ENCODE data around the gene IRX6. TPM values are rescaled to one million over a fixed set of nuclear protein-coding genes. Genes with fewer than 3 reads are reported as not detected.

IRX6 gene
- total and polyA plus RNA-seq, 2 of the 13 experiments (the other 11 are each of a cell fraction or from before 2014, with no cell fraction given) = not detected

GRCh38 chr16:55324285-55325079, 479 bp downstream of the IRX6 start:
- Histone ChIP-seq H4K20me1 (ENCODE audit: insufficient read depth, low read length) (no peaks in the 10 kb centered on the region), H3K4me3 (replicated peaks in 1 of 3; ENCODE audit: insufficient read depth in 1 of 3, low read depth in 2 of 3, low read length in 3 of 3) (no peak overlapping the region), H3K27me3 (ENCODE audit: control insufficient read depth in 1 of 2, insufficient read depth in 2 of 2, low read length in 2 of 2) (peaks cover 6 to 65% of the 10 kb centered on the region in 2 experiments; a peak in 4 of 5 replicates), H2AFZ (ENCODE audit: low read length) (no peak overlapping the region), H3K36me3 (replicated peaks in 1 of 2; ENCODE audit: control insufficient read depth in 1 of 2, insufficient read depth in 2 of 2, low read length in 2 of 2) (no peaks in the 10 kb centered on the region), H3K27ac (ENCODE audit: extremely low read length, insufficient read depth, low read length) (no peak overlapping the region), H3K79me2 (ENCODE audit: insufficient read depth, low read length) (no peaks in the 10 kb centered on the region), H3K9me3 (ENCODE audit: low read length) (no peaks in the 10 kb centered on the region), H3K9ac (ENCODE audit: insufficient read depth, low read depth, low read length) (no peak overlapping the region), H3K4me1 (ENCODE audit: insufficient read depth, low read length) (no peaks in the 10 kb centered on the region), H3K4me2 (ENCODE audit: low read depth, low read length) (no peak overlapping the region)
- ChIA-PET POLR2A (no interaction called here), CTCF (ENCODE audit: low intra/inter-chr PET ratio, low total read pairs) (no interaction called here)
- in situ Hi-C loops (cut with HindIII; ENCODE audit: extremely low pct_ligation_motif_present, low pct_unique_long_range_greater_than_20kb) (no loop called here), intact Hi-C loops (cut with micrococcal nuclease; ENCODE audit: unreplicated experiment) (no loop called here)
- FAIRE-seq (no peak), DNase-seq (ENCODE audit: low spot score) (no peak), ATAC-seq (no peak; the same call in 2 of the 3 replicates)
- no TSS peak for BruUV-seq (replicated peaks)
- TF ChIP-seq CREB1 (IDR thresholded peaks at IDR 0.05) = peak; percentile 97
- no peak for TF ChIP-seq CREB1 (CRISPR knock-in tag; IDR thresholded peaks at IDR 0.05)
- TF ChIP-seq ATF7 (IDR thresholded peaks at IDR 0.05) = peak; percentile 45
- TF ChIP-seq ATF7 (CRISPR knock-in tag; IDR thresholded peaks at IDR 0.05) = no peak
- no peak for TF ChIP-seq ZNF850 (CRISPR knock-in tag; conservative IDR thresholded peaks at IDR 0.05)
- 42% methylated on average over 62 of the region's 70 CpGs for WGBS (ENCODE audit: low lambda C conversion rate)

- FAIRE-seq = no peak
- Histone ChIP-seq H3K36me3 (replicated peaks in 1 of 2; ENCODE audit: control insufficient read depth in 1 of 2, insufficient read depth in 2 of 2, low read length in 2 of 2) (no peaks in the 10 kb centered on the region), H3K9ac (ENCODE audit: insufficient read depth, low read depth, low read length) (no peak overlapping the region), H3K4me3 (replicated peaks in 1 of 3; ENCODE audit: insufficient read depth in 1 of 3, low read depth in 2 of 3, low read length in 3 of 3) (no peak overlapping the region), H3K9me3 (ENCODE audit: low read length) (no peaks in the 10 kb centered on the region), H2AFZ (ENCODE audit: low read length) (no peak overlapping the region), H4K20me1 (ENCODE audit: insufficient read depth, low read length) (no peaks in the 10 kb centered on the region), H3K27ac (ENCODE audit: extremely low read length, insufficient read depth, low read length) (no peak overlapping the region), H3K4me2 (ENCODE audit: low read depth, low read length) (no peak overlapping the region), H3K27me3 (ENCODE audit: control insufficient read depth in 1 of 2, insufficient read depth in 2 of 2, low read length in 2 of 2) (peaks cover 6 to 71% of the 10 kb centered on the region in 2 experiments; a peak in 4 of 5 replicates), H3K4me1 (ENCODE audit: insufficient read depth, low read length) (no peaks in the 10 kb centered on the region), H3K79me2 (ENCODE audit: insufficient read depth, low read length) (no peaks in the 10 kb centered on the region)
- no TSS peak for BruUV-seq (replicated peaks)
- POLR2A ChIA-PET = no interaction called here
- intact Hi-C loops (cut with micrococcal nuclease; ENCODE audit: unreplicated experiment) (no loop called here), in situ Hi-C loops (cut with HindIII; ENCODE audit: extremely low pct_ligation_motif_present, low pct_unique_long_range_greater_than_20kb) (no loop called here)
- no peak for TF ChIP-seq MYNN (CRISPR knock-in tag; IDR thresholded peaks at IDR 0.05; ENCODE audit: low read depth)
- TF ChIP-seq, protein P1, sequence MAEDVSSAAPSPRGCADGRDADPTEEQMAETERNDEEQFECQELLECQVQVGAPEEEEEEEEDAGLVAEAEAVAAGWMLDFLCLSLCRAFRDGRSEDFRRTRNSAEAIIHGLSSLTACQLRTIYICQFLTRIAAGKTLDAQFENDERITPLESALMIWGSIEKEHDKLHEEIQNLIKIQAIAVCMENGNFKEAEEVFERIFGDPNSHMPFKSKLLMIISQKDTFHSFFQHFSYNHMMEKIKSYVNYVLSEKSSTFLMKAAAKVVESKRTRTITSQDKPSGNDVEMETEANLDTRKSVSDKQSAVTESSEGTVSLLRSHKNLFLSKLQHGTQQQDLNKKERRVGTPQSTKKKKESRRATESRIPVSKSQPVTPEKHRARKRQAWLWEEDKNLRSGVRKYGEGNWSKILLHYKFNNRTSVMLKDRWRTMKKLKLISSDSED (CRISPR knock-in tag; IDR thresholded peaks at IDR 0.05) = no peak
- DNase-seq (ENCODE audit: low spot score) = no peak
- CTCF ChIA-PET (ENCODE audit: low intra/inter-chr PET ratio, low total read pairs) = no interaction called here
- no peak for ATAC-seq
- 22% methylated on average over 13 of the region's 13 CpGs for WGBS (ENCODE audit: low lambda C conversion rate)
Measured at GRCh38 chr16:55325080-55325447, 1.1 kb downstream of the IRX6 start.

All from HepG2 (cell line).